ENCODE measurements around the gene PDCD6IP. TPM values are rescaled to one million over a fixed set of nuclear protein-coding genes. Genes with fewer than 3 reads are reported as not detected.

The PDCD6IP gene
- total and polyA plus RNA-seq, 12 donors = 41.3 to 185 (median 146) TPM

DNA sequence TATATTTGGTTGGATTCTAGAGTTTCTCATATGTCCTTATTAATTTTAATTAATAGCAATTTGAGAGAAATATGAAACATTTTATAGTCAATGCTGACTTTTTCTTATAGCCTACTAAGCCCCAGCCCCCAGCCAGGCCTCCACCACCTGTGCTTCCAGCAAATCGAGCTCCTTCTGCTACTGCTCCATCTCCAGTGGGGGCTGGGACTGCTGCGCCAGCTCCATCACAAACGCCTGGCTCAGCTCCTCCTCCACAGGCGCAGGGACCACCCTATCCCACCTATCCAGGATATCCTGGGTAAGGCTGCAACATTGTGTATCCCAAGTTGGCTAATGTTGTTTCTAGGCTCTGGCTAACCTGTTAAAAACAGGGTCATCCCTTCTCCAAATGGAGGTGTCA is 66.7 kb downstream of the PDCD6IP start:
- DNase-seq = no peak
- Histone ChIP-seq H3K36me3 (peaks cover 0 to 95% (median 29%) of the 10 kb centered on the region in 9 donors), H3K9me3 (no peaks in the 10 kb centered on the region), H3K27me3 (no peaks in the 10 kb centered on the region), H3K4me1 (peaks cover 0 to 13% (median 0%) of the 10 kb centered on the region in 9 donors), H3K27ac (no peak overlapping the region), H3K4me3 (no peak overlapping the region)
- TF ChIP-seq, protein P1, sequence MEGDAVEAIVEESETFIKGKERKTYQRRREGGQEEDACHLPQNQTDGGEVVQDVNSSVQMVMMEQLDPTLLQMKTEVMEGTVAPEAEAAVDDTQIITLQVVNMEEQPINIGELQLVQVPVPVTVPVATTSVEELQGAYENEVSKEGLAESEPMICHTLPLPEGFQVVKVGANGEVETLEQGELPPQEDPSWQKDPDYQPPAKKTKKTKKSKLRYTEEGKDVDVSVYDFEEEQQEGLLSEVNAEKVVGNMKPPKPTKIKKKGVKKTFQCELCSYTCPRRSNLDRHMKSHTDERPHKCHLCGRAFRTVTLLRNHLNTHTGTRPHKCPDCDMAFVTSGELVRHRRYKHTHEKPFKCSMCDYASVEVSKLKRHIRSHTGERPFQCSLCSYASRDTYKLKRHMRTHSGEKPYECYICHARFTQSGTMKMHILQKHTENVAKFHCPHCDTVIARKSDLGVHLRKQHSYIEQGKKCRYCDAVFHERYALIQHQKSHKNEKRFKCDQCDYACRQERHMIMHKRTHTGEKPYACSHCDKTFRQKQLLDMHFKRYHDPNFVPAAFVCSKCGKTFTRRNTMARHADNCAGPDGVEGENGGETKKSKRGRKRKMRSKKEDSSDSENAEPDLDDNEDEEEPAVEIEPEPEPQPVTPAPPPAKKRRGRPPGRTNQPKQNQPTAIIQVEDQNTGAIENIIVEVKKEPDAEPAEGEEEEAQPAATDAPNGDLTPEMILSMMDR (IDR thresholded peaks at IDR 0.05) = no peak
- no peak for ATAC-seq
- intact Hi-C loops (cut with DNase I) = no loop called here
- 86% methylated on average over 4 of the region's 4 CpGs for WGBS, 2 donors

DNA sequence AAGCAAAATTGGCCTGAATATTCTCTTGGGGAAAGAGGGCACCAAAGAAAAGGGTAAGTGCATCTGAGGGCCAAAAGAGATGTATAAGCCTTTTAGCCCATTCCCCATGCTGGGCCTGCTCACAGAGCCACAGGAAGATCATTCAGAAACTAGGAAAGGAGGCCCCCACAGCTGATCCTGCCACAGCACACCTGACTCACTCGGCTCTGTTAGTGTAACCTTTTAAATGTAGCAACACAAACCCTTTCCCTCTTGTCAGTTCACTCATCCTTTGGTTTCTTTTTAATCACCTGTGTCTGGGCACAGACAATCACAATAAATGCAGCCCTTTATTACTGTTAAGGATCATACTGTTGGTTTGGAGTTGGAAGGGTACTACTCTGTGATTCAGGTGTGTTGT is 69.9 kb downstream of the PDCD6IP start:
- Histone ChIP-seq H3K9me3 (no peaks in the 10 kb centered on the region), H3K36me3 (peaks cover 0 to 70% (median 29%) of the 10 kb centered on the region in 9 donors), H3K4me3 (no peak overlapping the region), H3K27me3 (no peaks in the 10 kb centered on the region), H3K4me1 (peaks cover 0 to 5% (median 0%) of the 10 kb centered on the region in 9 donors), H3K27ac (no peak overlapping the region)
- DNase-seq (no peak), ATAC-seq (no peak)
- WGBS, 2 donors = 77 to 82% methylated on average over 1 of the region's 1 CpG
- intact Hi-C loops (cut with DNase I) = no loop called here
- TF ChIP-seq, protein P1 (IDR thresholded peaks at IDR 0.05) = no peak

GRCh38 chr3:33869977-33870376 is 71.5 kb downstream of the PDCD6IP start:
- H3K9me3 ChIP-seq = no peaks in the 10 kb centered on the region
- H3K4me1 ChIP-seq = peaks cover 0 to 5% (median 0%) of the 10 kb centered on the region in 9 donors
- TF ChIP-seq, protein P1 (IDR thresholded peaks at IDR 0.05) = no peak
- no peak overlapping the region for H3K27ac ChIP-seq
- ATAC-seq = peak; percentile 34 to 92 (median 76)
- no peaks in the 10 kb centered on the region for H3K27me3 ChIP-seq
- peaks cover 0 to 53% (median 18%) of the 10 kb centered on the region in 9 donors for H3K36me3 ChIP-seq
- peak; percentile 24 to 26 for DNase-seq
- no peak overlapping the region for H3K4me3 ChIP-seq
- WGBS, 2 donors = 60 to 62% methylated on average over 7 of the region's 7 CpGs
- intact Hi-C loops (cut with DNase I) = no loop called here

DNA sequence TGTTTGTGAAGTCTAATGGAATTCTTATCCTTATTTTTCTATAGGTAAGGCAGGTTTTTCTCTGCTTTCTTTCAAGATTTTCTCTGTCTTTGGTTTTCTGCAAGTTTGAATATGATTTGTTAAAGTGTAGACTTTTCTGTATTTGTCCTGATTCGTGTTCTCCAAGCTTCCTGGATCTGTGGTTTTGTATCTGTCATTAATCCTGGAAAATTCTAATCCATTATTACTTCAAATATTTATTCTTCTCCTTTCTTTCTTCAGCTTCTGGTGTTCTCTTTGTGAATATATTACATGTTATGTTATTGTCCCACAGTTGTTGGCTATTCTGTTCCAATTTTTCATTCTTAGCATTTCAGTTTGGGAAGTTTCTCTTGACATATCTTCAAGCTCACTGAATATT is 76.4 kb downstream of the PDCD6IP start:
- no peak for DNase-seq
- Histone ChIP-seq H3K36me3 (peaks cover 0 to 9% (median 0%) of the 10 kb centered on the region in 9 donors), H3K27ac (no peak overlapping the region), H3K4me1 (peaks cover 0 to 9% (median 0%) of the 10 kb centered on the region in 9 donors), H3K4me3 (no peak overlapping the region), H3K9me3 (no peaks in the 10 kb centered on the region), H3K27me3 (no peaks in the 10 kb centered on the region)
- intact Hi-C loops (cut with DNase I) = no loop called here
- WGBS, 2 donors = 92 to 95% methylated on average over 1 of the region's 1 CpG
- no peak for ATAC-seq
- TF ChIP-seq, protein P1 (IDR thresholded peaks at IDR 0.05) = no peak
